NK-92 (cell line): ENCODE measurements around the gene CAMK1.
"Not testable (repeated sequence)": the region's sequence is repeated elsewhere in the genome, so short reads cannot be mapped to it uniquely, and the experiment has no call there.

Source experiments
- DNase-seq: peaks from one replicate; lab custom pipeline; 2025; ENCODE audit not compliant: unreplicated experiment; lab: John Stamatoyannopoulos, UW

The CAMK1 gene

DNA sequence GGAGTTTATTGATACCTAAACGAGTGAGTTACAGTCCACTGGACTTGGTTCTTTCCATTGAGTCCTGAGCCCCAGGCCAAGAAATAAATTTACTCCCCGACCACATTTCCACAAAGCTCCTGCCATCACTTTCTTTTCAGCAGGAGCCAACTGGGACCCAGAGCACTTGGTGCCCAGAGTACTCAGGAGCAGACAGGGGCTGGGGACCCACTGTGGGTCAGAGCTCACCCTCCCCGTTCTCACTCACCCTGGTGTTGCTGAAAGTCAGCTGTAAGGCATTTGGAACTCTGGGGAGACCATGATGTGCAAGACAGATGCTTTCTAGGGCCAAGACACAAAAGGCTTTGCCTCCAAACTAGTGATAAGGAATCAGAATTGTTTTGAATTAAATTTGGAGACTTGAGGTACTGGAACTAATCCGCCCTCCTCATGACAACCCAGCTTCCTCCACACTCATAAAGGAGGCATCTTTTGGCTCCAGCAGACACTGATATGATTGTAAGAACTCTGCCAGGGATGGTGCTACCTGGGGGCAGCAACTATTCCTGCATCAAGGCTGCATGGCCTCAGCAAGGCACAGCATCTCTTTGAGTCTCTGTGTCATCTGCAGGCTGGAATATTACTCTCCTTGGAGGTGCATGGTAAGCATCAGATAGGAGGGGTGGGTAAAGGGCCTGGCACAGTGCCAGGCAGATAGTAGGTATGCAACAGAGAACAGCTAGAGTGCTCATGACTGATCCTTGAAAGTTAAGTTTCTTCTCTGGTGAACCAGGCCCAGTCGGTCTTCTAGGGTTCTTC lies 7.3 kb upstream of the CAMK1 start:
- DNase-seq = no peak

DNA sequence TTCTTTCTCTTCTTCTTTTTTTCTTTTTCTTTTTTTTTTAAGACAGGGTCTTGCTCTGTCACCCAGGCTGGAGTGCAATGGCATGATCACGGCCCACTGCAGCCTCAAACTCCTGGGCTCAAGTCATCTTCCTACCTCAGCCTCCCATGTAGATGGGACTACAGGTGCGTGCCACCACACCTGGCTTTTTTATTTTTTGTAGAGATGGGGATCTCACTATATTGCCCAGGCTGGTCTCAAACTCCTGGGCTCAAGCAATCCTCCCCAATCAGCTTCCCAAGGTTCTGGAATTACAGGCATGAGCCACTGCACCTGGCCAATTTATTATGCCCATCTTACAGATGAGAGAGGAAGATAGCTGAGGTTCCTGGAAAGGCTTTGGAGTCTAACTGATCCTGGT lies 1.3 kb upstream of the CAMK1 start:
- not testable (repeated sequence) for DNase-seq

DNA sequence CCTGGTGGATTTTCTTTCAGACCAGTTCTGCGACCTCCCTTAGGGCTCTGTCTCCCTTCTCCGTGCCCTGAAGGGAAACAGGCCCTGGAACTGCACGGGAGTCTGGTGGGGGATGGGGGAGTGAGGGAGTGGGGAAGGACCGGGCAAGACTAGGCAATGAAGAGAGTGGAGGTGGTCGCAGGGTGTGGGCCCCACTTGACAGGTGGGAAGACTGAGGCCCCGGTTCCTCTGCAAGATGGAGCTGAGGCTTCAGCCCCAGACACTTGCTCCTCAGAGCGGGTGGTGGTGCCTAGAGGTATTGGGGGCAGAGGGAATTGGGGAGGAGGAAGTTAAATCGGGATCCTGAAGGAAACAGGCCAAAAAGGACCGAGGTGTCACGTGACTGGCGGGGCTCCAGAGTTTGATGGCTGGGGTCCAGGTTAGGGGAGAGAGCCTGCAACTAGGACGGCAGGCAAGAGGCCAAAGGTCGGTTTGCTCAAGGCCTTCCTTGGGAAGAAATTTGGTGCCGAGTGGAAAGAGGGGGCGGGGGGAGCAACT lies 597 bp upstream of the CAMK1 start:
- DNase-seq = no peak

DNA sequence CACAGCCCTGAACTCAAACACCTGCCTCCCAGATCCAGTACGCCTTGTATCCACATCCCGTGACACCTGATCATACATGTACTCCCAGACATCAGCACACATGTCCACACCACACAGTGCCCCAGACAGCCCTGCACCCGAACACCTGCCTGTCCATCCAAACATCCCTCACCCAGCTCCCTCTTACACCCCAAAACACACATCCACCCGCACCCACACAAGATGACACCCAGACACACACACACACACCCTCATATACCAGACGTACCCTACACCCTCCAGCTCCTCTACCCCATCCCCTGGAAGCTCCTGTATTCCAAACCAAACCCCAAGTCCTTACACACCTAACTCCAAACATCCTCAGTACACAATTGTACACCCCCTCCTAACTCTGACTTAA lies 735 bp downstream of the CAMK1 start:
- DNase-seq = no peak

DNA sequence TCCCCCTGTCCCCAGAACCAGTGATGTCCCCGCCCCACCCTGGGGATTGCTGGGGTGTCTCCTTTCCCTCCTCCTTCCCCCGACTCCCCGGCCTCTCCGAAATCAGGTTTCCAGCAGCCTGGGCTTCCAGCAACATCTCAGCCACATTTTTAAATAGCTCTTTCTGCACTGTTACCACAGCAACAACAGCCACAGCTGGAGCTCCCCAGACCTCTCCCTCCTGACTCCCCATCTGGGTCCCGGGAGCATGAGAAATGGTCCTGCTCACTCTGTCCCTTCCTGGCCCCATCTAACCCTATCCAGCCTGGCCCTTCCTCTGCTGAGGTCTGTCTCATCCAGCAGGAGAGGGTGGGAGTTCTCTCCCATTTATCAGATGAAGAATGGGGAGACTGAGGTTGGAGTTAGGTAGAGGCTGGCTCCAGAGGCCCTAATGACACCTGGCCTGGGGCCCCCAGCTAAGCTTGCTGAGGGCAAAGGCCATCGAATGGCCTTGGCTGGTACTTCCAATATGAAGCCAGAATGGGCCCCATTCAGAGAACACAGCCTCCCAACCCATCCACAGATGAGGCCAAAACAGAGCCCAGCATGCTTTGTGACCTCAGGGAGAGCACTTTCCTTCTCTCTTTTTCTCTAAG lies 1.5 kb downstream of the CAMK1 start:
- DNase-seq = no peak

DNA sequence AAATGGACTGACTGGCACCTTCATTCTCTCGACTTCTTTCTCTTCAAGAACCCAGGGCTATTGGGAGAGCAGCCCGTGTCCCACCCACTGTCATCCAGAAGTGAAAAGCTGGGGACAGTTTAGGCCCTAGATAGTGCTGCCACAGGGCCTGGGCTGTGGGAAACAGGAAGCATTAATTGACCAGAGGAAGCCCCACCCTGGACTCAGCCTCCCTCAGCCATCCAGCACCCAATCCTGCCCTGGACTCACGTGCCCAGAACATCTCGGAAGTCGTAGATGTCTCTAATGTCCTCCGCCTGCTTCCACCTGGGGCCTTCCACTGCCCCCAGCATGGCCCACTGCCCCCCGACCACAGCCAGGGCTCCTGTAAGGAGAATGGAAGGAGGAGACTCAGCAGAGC lies 2.3 kb downstream of the CAMK1 start:
- no peak for DNase-seq

DNA sequence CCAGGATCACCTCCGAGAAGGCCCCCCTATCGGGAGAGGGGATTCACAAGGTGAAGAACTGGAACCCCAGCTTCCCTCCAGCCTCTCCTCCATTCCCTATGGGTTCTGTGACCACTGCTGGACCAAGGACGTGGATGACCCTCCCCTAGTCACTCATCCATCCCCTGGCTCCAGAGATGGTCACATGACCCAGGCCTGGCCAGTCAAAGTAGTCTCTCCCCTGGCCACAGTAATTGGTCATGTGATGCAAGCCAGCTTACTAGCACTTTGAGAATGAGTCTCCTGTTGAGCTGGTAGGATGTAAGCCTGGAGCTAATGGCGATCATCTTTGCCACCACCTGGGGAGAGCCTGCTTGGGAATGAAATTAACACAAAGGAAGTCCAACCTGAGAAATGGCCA lies 3.9 kb downstream of the CAMK1 start:
- DNase-seq = no peak

DNA sequence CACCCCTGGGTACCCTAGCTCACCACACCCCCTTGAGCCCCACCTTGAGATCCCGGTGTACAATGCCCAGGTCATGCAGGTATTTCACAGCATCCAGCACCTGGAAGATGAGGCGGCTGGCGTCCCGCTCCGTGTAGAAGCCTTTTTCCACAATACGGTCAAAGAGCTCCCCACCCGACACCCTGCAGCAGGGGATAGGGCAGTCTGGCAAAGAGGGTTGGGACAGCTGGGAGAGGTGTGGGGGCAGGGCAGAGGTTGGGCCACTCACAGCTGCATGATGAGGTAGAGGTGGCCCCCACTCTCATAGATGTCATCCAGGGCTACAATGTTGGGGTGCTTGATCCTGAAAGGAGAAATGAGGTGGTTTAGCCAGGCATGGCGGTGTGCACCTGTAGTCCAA lies 6.9 kb downstream of the CAMK1 start:
- no peak for DNase-seq

DNA sequence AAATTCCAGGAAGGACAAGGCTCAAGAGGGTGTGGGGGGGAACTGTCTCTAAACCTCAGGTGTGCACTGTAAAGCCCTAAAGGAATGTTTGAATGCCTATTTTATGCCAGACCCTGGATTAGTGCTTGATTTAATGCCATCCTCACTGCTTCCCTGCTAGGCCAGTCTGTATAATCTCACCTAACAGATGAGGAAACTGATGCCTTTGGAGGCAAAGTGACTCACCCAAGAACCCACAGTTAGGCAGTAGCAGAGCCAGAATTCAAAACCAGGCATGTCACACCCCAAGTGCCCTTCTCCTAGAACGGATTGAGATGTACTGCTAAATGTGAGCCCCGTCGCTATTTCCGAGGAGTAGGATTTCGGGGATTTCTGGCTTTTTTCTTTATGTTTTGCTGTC lies 7.8 kb downstream of the CAMK1 start:
- no peak for DNase-seq

DNA sequence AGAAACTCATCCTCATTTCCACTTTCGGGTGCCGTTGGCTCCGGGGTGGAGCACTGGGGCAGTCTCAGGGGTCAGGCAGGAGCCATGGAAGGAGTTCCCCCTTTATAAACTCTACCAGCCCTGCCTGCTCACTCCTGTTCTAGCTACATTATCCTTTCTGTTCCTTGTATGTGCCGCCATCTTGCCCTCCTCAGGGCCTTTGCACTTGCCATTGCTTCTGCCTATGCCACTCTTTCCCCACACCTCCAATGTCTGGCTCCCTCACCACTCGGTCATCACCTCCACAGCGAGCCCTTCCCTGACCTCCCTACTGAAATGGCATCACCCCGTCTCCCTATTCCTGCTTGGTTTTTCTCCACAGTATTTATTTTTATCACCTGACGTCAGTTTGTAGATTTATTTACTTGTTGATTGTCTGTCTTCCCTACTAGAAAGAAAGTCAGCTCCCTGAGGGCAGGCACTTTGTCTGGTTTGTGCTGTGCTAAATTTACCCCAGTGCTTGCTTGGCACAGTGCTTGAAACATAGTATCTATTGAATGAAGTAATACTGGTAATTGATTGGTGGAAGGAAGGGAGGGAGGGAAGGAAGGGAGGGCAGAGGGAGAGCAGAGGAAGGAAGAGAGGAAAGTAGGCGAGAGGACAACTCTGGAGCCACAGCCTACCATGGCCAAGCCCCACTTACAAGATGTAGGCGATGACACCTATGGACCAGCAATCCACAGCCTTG lies 8.8 kb downstream of the CAMK1 start:
- DNase-seq = no peak

DNA sequence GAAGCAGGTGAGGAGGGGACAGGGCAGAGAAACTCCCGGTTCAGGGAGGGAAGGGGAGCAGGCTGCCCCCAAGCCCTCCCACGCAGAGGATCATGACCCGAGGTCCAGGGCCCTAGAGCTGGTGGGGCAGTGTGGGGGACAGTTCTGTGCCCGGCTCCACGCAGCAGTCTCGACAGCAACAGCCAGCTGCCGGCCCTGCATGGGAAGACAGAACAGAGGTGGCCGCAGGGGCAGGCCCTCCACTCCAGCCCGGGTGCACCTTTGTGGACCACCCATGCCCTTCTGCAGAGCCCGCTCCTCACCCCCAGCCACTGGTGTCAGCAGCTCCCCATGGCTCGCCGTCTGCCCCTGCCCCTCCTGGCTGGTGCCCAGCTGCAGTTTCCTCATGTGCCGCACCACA lies 12.3 kb downstream of the CAMK1 start:
- DNase-seq = no peak

DNA sequence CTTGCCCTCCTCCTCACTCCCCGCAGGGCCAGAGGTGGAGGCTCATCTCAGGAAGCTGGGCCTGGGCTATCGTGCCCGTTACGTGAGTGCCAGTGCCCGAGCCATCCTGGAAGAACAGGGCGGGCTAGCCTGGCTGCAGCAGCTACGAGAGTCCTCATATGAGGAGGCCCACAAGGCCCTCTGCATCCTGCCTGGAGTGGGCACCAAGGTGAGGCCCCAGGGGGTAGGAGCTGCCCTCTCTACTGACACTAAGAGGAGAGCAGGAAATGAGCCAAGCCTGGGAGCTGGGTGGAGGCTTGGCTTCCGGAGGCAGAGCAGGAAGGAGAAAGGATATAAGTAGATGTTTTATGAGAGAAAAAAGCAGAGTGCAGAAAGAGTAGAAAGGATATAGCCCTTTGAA lies 15.1 kb downstream of the CAMK1 start:
- no peak for DNase-seq

DNA sequence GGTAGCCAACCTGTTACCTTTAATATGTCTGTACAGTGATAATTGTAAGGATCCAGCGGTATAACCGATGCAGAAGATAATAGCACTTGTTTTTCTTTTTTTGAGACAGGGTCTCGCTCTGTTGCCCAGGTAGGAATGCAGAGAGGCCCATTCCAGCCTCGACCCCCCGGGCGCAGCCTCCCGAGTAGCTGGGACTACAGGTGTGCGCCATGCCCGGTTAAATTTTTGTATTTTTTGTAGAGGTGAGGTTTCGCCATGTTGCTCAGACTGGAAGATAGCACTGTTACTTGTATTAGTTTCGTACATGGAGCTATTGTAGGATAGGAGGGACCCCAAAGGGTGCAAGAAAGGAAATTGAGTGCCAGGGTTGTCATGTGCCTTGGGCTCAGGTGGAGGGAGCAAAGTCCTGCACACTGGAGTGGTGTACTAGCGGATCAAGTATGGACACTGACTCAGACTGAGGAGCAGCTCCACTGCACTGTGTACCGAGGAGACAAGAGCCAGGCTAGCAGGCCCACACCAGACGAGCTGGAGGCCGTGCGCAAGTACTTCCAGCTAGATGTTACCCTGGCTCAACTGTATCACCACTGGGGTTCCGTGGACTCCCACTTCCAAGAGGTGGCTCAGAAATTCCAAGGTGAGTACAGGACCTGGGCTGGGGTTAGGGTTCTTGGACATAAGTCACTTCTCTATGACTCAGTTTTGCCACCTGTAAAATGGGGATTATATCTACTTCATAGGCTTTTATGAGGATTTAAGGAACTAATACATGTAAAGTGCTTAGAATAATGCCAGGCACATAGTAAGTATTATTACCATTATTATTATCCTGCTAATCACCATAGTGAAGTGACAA lies 19.0 kb downstream of the CAMK1 start:
- DNase-seq = no peak

DNA sequence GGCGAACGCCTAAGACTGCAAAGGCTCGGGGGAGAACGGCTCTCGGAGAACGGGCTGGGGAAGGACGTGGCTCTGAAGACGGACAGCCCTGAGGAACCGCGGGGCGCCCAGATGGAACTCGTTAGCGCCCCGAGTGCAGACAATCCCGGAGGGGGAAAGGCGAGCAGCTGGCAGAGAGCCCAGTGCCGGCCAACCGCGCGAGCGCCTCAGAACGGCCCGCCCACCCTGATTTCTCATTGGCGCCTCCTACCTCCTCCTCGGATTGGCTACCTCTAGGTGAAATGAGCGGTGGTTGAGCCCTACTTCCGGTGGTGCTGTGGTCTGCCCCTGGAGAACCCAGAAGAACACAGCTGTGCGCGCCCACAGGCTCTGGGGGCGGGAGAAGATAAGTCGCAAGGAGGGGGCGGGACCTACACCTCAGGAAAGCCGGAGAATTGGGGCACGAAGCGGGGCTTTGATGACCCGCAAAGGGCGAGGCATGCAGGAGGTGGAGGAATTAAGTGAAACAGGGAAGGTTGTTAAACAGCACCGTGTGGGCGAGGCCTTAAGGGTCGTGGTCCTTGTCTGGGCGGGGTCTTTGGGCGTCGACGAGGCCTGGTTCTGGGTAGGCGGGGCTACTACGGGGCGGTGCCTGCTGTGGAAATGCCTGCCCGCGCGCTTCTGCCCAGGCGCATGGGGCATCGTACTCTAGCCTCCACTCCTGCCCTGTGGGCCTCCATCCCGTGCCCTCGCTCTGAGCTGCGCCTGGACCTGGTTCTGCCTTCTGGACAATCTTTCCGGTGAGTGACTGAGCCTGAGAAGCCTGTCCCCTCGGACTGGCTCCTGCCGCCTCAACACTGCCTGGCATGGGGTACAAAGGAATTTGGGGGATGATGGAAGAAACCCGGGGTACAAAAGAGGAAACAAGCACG lies 19.8 kb downstream of the CAMK1 start, which contains the start of gene OGG1:
Gene OGG1 (plus strand): TSS at position 308 of the 911 bp plus-strand sequence. CDS start 335 bp downstream, at position 643.
- peak; percentile 71 for DNase-seq

DNA sequence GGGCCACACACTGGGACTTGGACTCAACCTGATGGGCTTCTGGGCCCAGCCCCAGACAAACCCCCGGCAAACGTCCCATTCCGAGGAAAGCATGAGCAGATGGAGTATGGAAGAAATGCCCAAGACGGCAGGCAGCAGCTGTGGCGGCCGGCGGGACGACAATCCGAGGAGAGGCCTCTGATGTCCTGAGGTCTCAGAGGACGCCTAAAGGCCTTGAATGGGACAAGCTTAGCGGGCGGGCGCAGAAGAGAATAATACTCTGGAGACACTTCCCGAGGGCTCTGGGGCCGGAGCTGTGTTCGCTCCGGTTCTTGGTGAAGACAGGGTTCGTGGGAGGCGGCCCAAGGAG lies 20.5 kb downstream of the CAMK1 start:
- DNase-seq = no peak

DNA sequence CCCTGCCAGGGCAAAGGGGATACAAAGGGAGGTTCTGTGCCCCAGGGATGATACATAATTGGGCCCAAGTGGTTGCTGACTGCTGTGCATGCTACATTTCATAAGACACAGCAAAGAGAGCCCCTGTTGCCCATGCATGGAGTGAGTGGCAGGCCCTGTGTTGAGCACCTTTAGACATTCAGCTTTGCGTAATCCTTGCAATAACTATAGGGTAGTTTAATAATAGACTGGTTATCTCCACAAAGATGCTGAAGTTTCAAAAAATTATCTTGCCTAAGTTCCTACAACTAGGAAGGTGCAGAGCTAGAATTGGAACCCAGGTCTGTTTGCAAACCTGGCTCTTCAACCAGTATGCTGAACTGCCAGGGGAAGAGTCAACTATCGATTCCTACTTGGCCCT lies 21.7 kb downstream of the CAMK1 start:
- DNase-seq = no peak

DNA sequence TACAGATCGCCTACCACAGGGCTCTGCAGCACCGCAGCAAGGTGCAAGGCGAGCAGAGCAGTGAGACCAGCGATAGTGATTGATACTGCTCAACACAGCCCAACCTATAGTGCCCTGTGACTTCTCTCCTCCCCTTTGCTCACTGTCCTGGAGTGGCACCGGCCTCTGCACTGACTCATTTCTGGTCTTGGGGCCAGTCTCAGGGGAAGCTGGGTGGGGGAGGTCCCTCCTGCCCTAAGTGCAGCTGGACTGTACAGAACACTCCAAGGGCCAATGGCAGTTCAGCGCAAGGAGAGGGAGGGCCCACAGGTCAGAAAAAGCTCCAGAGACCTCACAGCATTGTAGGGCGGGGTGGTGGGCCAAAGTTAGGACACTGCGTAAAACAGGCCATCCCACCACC lies 22.5 kb downstream of the CAMK1 start:
- DNase-seq = no peak

DNA sequence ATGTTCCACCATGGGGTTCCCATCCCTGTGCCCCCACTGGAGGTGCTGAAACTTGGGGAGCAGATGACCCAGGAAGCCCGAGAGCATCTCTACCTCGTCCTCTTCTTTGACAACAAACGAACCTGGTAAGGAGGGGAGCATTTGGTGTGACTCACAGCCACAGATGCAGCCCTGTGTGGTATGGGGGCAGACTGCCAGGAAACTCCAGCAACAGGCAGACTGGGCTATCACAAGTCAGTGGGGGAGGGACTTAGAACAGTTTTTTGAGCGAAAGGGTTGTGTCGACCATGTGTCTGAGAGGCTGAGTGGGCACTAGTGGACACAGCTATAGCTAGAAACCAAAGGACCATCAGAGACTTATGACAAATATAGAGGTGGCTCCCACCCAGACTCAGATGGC lies 23.4 kb downstream of the CAMK1 start:
- DNase-seq = no peak

DNA sequence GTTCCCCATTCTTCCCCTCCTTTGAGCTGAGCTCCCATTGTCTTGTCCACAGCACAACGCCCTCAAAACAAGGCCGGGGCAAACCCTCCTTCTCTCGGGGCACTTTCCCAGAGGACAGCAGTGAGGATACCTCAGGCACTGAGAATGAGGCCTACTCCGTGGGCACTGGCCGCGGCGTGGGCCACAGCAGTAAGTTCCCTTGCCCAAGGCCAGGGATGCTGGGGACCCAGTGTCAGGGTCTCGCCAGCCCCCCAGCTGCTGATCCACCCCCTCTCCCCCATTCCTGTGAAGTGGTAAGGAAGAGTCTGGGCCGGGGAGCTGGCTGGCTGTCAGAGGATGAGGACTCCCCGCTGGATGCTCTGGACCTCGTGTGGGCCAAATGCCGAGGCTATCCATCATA lies 24.2 kb downstream of the CAMK1 start:
- DNase-seq = no peak

DNA sequence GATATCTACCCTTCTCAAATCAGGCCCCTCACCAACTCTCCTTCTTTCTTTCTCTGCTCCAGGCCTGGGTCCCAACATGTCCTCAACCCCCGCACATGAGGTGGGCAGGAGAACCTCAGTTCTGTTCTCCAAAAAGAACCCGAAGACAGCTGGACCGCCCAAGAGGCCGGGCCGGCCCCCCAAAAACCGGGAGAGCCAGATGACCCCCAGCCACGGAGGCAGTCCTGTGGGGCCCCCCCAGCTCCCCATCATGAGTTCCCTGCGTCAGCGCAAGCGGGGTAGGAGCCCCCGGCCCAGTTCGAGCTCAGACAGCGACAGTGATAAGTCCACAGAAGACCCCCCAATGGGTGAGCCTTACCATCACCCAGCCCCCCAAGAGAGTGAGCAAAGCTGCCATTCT lies 25.6 kb downstream of the CAMK1 start:
- no peak for DNase-seq
